HG03432 (cell line): ENCODE data around the gene GET3.
"Not testable (repeated sequence)": the region's sequence is repeated elsewhere in the genome, so short reads cannot be mapped to it uniquely, and the experiment has no call there.

Experiments
- ATAC-seq: cut with Tn5 transposase; IDR thresholded peaks from one replicate; pipeline ENCODE4 v1.9.1; 2021; ENCODE audit warnings: mild to moderate bottlenecking, moderate library complexity; ENCODE audit not compliant: unreplicated experiment

GET3 gene

DNA sequence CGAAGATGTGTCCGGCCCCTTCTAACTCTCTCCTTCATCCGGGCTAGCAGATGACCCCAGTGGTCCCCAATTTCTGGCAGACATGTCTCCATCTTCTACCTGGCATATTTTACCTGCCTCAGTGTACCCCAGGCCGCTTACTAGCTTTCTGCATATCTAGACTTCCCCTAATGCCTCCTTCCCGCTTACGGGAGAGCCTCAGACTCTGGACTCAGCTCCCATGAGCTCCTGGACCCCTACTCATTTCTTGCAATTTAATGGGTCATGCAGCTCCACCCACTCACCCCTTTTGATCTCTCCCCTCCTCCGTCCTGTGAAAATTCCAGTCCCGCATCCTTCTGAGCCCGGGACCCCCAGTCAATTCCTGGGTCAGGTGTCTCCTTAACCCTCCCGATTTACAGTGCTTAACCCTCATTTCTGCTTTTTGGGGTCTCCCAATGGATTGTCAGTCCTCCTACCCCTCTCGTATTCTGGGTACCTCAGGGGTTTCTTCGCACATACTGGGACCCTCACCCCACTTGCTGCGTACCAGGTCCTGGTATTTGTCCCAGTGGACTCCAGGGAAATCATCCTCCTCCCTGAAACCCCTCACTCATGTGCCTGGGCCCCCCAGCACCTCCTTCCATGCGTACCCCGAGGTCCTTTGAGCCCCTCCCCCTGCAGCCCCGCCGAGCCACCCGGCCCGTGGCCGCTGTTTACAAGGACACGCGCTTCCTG lies 53.5 kb downstream of the GET3 start:
- ATAC-seq = no peak

DNA sequence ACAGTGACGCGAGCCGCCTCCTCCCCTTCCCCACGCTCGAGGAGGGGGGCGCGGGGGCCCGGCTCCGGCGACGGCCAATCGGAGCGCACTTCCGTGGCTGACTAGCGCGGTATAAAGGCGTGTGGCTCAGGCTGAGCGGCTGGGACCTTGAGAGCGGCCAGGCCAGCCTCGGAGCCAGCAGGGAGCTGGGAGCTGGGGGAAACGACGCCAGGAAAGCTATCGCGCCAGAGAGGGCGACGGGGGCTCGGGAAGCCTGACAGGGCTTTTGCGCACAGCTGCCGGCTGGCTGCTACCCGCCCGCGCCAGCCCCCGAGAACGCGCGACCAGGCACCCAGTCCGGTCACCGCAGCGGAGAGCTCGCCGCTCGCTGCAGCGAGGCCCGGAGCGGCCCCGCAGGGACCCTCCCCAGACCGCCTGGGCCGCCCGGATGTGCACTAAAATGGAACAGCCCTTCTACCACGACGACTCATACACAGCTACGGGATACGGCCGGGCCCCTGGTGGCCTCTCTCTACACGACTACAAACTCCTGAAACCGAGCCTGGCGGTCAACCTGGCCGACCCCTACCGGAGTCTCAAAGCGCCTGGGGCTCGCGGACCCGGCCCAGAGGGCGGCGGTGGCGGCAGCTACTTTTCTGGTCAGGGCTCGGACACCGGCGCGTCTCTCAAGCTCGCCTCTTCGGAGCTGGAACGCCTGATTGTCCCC lies 54.2 kb downstream of the GET3 start, which contains the start of gene JUNB:
Gene JUNB (plus strand): TSS at position 142 of the 706 bp plus-strand sequence. CDS start 286 bp downstream, at position 428.
- peak; percentile 34 for ATAC-seq

DNA sequence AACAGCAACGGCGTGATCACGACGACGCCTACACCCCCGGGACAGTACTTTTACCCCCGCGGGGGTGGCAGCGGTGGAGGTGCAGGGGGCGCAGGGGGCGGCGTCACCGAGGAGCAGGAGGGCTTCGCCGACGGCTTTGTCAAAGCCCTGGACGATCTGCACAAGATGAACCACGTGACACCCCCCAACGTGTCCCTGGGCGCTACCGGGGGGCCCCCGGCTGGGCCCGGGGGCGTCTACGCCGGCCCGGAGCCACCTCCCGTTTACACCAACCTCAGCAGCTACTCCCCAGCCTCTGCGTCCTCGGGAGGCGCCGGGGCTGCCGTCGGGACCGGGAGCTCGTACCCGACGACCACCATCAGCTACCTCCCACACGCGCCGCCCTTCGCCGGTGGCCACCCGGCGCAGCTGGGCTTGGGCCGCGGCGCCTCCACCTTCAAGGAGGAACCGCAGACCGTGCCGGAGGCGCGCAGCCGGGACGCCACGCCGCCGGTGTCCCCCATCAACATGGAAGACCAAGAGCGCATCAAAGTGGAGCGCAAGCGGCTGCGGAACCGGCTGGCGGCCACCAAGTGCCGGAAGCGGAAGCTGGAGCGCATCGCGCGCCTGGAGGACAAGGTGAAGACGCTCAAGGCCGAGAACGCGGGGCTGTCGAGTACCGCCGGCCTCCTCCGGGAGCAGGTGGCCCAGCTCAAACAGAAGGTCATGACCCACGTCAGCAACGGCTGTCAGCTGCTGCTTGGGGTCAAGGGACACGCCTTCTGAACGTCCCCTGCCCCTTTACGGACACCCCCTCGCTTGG lies 55.0 kb downstream of the GET3 start:
- no peak for ATAC-seq

GRCh38 chr19:12792853-12793289 lies 55.6 kb downstream of the GET3 start:
- no peak for ATAC-seq

- peak; percentile 33 for ATAC-seq
Observed at GRCh38 chr19:12793290-12794195, 56.2 kb downstream of the GET3 start.

- no peak for ATAC-seq
Observed at GRCh38 chr19:12794196-12794941, 57.1 kb downstream of the GET3 start.

DNA sequence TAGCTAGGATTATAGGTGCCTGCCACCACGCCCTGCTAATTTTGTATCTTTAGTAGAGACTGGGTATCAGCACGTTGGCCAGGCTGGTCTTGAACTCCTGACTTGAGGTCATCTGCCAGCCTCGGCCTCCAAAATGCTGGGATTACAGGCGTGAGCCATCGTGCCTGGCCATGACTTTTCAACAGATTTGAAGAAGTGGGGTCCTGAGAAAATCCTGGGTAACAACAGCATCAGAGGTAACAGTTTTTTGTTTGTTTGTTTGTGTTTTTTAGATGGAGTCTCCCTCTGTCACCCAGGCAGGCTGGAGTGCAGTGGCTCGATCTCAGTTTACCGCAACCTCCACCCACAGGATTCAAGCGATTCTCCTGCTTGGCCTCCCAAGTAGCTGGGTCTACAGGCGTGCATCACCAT lies 57.7 kb downstream of the GET3 start:
- ATAC-seq = no peak

- ATAC-seq = no peak
Observed at GRCh38 chr19:12796146-12797071, 59.1 kb downstream of the GET3 start.

DNA sequence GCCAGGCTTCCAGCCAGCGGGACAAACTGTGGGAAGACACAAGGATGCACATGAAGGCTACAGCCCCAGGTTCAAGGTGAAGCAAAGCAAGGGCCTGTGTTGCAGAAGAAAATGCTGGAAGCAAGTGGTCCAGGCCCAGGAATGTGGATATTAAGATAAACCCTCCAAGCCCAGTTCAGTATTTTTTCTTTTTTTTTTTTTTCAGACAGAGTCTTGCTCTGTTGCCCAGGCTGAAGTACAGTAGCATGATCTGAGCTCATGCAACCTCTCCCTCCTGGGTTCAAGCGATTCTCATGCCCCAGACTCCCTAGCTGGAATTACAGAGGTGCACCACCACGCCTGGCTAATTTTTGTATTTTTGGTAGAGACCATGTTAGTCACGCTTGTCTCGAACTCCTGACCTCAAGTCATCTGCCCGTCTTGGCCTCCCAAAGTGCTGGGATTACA lies 59.9 kb downstream of the GET3 start:
- ATAC-seq = no peak

DNA sequence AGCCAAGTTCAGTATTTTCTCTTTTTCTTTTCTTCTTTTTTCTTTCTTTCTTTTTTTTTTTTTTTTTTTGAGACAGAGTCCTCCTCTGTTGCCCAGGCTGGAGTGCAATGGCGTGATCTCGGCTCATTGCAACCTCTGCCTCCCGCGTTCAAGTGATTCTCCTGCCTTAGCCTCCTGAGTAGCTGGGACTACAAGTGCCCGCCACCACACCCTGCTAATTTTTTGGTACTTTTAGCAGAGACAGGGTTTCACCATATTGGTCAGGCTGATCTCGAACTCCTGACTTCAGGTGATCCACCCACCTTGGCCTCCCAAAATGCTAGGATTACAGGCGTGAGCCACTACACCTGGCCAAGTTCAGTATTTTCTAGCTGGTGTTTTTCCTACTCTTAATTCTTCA lies 60.3 kb downstream of the GET3 start:
- not testable (repeated sequence) for ATAC-seq
